ENCODE measurements around the gene SLC38A1.

SLC38A1 gene

GRCh38 chr12:46187023-46187422 lies 81.8 kb downstream of the SLC38A1 start:
- Histone ChIP-seq H4K20me1 (ENCODE audit: insufficient read depth, low read length) (no peaks in the 10 kb centered on the region), H3K27ac (ENCODE audit: low read depth, low read length, poor library complexity, severe bottlenecking) (no peak overlapping the region), H3F3A (ENCODE audit: insufficient read depth, low read length) (peaks cover 3% of the 10 kb centered on the region; the same call in 1 of the 2 replicates), H3K9me3 (ENCODE audit: low read length) (no peaks in the 10 kb centered on the region), H2AFZ (ENCODE audit: low read length) (no peak overlapping the region), H3K4me3 (ENCODE audit: low read depth, low read length, poor library complexity, severe bottlenecking) (no peak overlapping the region), H3K4me2 (ENCODE audit: low read length) (no peak overlapping the region), H3K27me3 (ENCODE audit: insufficient read depth, low read length) (no peaks in the 10 kb centered on the region), H3K9me2 (ENCODE audit: low read depth, low read length) (no peaks in the 10 kb centered on the region), H3K4me1 (ENCODE audit: insufficient read depth, low read length, severe bottlenecking) (no peaks in the 10 kb centered on the region), H3K36me3 (ENCODE audit: insufficient read depth, low read length) (peaks cover 51% of the 10 kb centered on the region), H3K79me2 (ENCODE audit: insufficient read depth, low read length) (no peaks in the 10 kb centered on the region), H3K9ac (ENCODE audit: low read length) (no peak overlapping the region)
- TF ChIP-seq EZH2 (IDR thresholded peaks at IDR 0.05; ENCODE audit: borderline replicate concordance, low read length): no peak
- TF ChIP-seq CTCF (IDR thresholded peaks at IDR 0.05; ENCODE audit: low read length): no peak

- Histone ChIP-seq H3K27ac (ENCODE audit: low read depth, low read length, poor library complexity, severe bottlenecking) (no peak overlapping the region), H3K36me3 (ENCODE audit: insufficient read depth, low read length) (peaks cover 45% of the 10 kb centered on the region), H4K20me1 (ENCODE audit: insufficient read depth, low read length) (no peaks in the 10 kb centered on the region), H3K4me2 (ENCODE audit: low read length) (no peak overlapping the region), H3K9me3 (ENCODE audit: low read length) (no peaks in the 10 kb centered on the region), H3K9ac (ENCODE audit: low read length) (no peak overlapping the region), H3F3A (ENCODE audit: insufficient read depth, low read length) (peaks cover 3% of the 10 kb centered on the region; the same call in 1 of the 2 replicates), H3K79me2 (ENCODE audit: insufficient read depth, low read length) (no peaks in the 10 kb centered on the region), H3K4me3 (ENCODE audit: low read depth, low read length, poor library complexity, severe bottlenecking) (no peak overlapping the region), H3K9me2 (ENCODE audit: low read depth, low read length) (no peaks in the 10 kb centered on the region), H3K4me1 (ENCODE audit: insufficient read depth, low read length, severe bottlenecking) (peaks cover 4% of the 10 kb centered on the region), H3K27me3 (ENCODE audit: insufficient read depth, low read length) (no peaks in the 10 kb centered on the region), H2AFZ (ENCODE audit: low read length) (no peak overlapping the region)
- no peak for TF ChIP-seq CTCF (IDR thresholded peaks at IDR 0.05; ENCODE audit: low read length)
- no peak for TF ChIP-seq EZH2 (IDR thresholded peaks at IDR 0.05; ENCODE audit: borderline replicate concordance, low read length)
These were observed 82.8 kb downstream of the SLC38A1 start for GRCh38 chr12:46186088-46186487.

- H3F3A ChIP-seq (ENCODE audit: insufficient read depth, low read length): peaks cover 3% of the 10 kb centered on the region; the same call in 1 of the 2 replicates
These were observed 83.2 kb downstream of the SLC38A1 start for GRCh38 chr12:46185686-46186085.

More at GRCh38 chr12:46185686-46186085, 83.2 kb downstream of the SLC38A1 start:
- Histone ChIP-seq H3K9ac (ENCODE audit: low read length) (no peak overlapping the region), H3K79me2 (ENCODE audit: insufficient read depth, low read length) (no peaks in the 10 kb centered on the region), H3K9me3 (ENCODE audit: low read length) (no peaks in the 10 kb centered on the region), H3K9me2 (ENCODE audit: low read depth, low read length) (no peaks in the 10 kb centered on the region), H3K27ac (ENCODE audit: low read depth, low read length, poor library complexity, severe bottlenecking) (no peak overlapping the region), H3K4me3 (ENCODE audit: low read depth, low read length, poor library complexity, severe bottlenecking) (no peak overlapping the region), H3K4me1 (ENCODE audit: insufficient read depth, low read length, severe bottlenecking) (peaks cover 8% of the 10 kb centered on the region), H4K20me1 (ENCODE audit: insufficient read depth, low read length) (no peaks in the 10 kb centered on the region), H3K4me2 (ENCODE audit: low read length) (no peak overlapping the region), H3K36me3 (ENCODE audit: insufficient read depth, low read length) (peaks cover 45% of the 10 kb centered on the region), H3K27me3 (ENCODE audit: insufficient read depth, low read length) (no peaks in the 10 kb centered on the region), H2AFZ (ENCODE audit: low read length) (no peak overlapping the region)
- TF ChIP-seq CTCF (IDR thresholded peaks at IDR 0.05; ENCODE audit: low read length) (no peak), EZH2 (IDR thresholded peaks at IDR 0.05; ENCODE audit: borderline replicate concordance, low read length) (no peak)
